Measurements from ENCODE around the gene MOB3B. TPM values are rescaled to one million over a fixed set of nuclear protein-coding genes. Genes with fewer than 3 reads are reported as not detected.

MOB3B gene
- total RNA-seq, 3 donors from 2014 or later = 12.8 to 19.3 (median 13.1) TPM

- no peaks in the 10 kb centered on the region for H3K36me3 ChIP-seq
- DNase-seq (ENCODE audit: low spot score in 2 of 2) = no peak
- TF ChIP-seq POLR2A (IDR thresholded peaks at IDR 0.05) (no peak), POLR2AphosphoS5 (IDR thresholded peaks at IDR 0.05) (no peak)
- TF ChIP-seq, protein P1, sequence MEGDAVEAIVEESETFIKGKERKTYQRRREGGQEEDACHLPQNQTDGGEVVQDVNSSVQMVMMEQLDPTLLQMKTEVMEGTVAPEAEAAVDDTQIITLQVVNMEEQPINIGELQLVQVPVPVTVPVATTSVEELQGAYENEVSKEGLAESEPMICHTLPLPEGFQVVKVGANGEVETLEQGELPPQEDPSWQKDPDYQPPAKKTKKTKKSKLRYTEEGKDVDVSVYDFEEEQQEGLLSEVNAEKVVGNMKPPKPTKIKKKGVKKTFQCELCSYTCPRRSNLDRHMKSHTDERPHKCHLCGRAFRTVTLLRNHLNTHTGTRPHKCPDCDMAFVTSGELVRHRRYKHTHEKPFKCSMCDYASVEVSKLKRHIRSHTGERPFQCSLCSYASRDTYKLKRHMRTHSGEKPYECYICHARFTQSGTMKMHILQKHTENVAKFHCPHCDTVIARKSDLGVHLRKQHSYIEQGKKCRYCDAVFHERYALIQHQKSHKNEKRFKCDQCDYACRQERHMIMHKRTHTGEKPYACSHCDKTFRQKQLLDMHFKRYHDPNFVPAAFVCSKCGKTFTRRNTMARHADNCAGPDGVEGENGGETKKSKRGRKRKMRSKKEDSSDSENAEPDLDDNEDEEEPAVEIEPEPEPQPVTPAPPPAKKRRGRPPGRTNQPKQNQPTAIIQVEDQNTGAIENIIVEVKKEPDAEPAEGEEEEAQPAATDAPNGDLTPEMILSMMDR (IDR thresholded peaks at IDR 0.05) = no peak
- H3K4me1 ChIP-seq = no peaks in the 10 kb centered on the region
- no peak overlapping the region for H3K4me3 ChIP-seq
- intact Hi-C loops (cut with DNase I; ENCODE audit: low total_unique reads) = no loop called here
- H3K9me3 ChIP-seq = no peaks in the 10 kb centered on the region
- H3K27ac ChIP-seq = no peak overlapping the region
- H3K27me3 ChIP-seq = no peaks in the 10 kb centered on the region
Observed at GRCh38 chr9:27489087-27489876, 40.3 kb downstream of the MOB3B start.

GRCh38 chr9:27487927-27488326 lies 41.7 kb downstream of the MOB3B start:
- no peaks in the 10 kb centered on the region for H3K27me3 ChIP-seq
- no peaks in the 10 kb centered on the region for H3K36me3 ChIP-seq
- no peaks in the 10 kb centered on the region for H3K9me3 ChIP-seq
- H3K4me1 ChIP-seq = no peaks in the 10 kb centered on the region
- TF ChIP-seq POLR2AphosphoS5 (IDR thresholded peaks at IDR 0.05) (no peak), POLR2A (IDR thresholded peaks at IDR 0.05) (no peak)
- TF ChIP-seq, protein P1 (IDR thresholded peaks at IDR 0.05) = no peak
- no peak overlapping the region for H3K4me3 ChIP-seq
- H3K27ac ChIP-seq = no peak overlapping the region
- intact Hi-C loops (cut with DNase I; ENCODE audit: low total_unique reads) = no loop called here
- DNase-seq (ENCODE audit: low spot score in 2 of 2) = no peak

DNA sequence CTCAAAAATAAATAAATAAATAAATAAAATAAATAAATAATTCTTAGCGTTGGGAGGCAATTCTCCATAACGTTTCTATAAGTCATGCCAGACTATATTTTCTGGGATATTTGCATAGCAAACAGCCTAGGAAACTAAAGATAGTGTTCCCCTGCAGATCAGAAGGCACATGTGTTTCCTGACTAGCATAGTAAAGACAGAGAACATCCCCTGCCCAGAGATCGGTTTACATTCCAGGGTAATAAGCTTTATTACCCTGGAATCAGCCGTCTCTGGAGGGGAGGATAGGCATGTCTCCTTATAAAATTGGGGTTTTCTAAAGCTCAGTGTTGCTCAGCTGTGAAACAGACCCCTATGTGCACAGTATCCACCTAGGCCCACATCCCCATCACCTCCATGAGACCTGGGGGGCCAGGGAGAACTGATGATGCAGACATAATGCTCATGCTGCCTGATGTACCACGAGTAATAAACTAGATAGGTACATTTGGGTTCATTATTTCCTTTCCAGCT lies 42.4 kb downstream of the MOB3B start:
- Histone ChIP-seq H3K9me3 (no peaks in the 10 kb centered on the region), H3K27ac (no peak overlapping the region), H3K4me1 (no peaks in the 10 kb centered on the region), H3K27me3 (no peaks in the 10 kb centered on the region), H3K36me3 (no peaks in the 10 kb centered on the region), H3K4me3 (no peak overlapping the region)
- no peak for DNase-seq (ENCODE audit: low spot score in 2 of 2)
- TF ChIP-seq POLR2A (IDR thresholded peaks at IDR 0.05) (no peak), POLR2AphosphoS5 (IDR thresholded peaks at IDR 0.05) (no peak)
- TF ChIP-seq, protein P1 (IDR thresholded peaks at IDR 0.05) = no peak
- intact Hi-C loops (cut with DNase I; ENCODE audit: low total_unique reads) = no loop called here

GRCh38 chr9:27485158-27485557 lies 44.5 kb downstream of the MOB3B start:
- DNase-seq (ENCODE audit: low spot score in 2 of 2) = no peak
- H3K4me3 ChIP-seq = no peak overlapping the region
- H3K9me3 ChIP-seq = no peaks in the 10 kb centered on the region
- H3K27me3 ChIP-seq = no peaks in the 10 kb centered on the region
- H3K36me3 ChIP-seq = no peaks in the 10 kb centered on the region
- intact Hi-C loops (cut with DNase I; ENCODE audit: low total_unique reads) = no loop called here
- no peaks in the 10 kb centered on the region for H3K4me1 ChIP-seq
- H3K27ac ChIP-seq = no peak overlapping the region
- TF ChIP-seq, protein P1 (IDR thresholded peaks at IDR 0.05) = no peak
- TF ChIP-seq POLR2A (IDR thresholded peaks at IDR 0.05) (no peak), POLR2AphosphoS5 (IDR thresholded peaks at IDR 0.05) (no peak)

DNA sequence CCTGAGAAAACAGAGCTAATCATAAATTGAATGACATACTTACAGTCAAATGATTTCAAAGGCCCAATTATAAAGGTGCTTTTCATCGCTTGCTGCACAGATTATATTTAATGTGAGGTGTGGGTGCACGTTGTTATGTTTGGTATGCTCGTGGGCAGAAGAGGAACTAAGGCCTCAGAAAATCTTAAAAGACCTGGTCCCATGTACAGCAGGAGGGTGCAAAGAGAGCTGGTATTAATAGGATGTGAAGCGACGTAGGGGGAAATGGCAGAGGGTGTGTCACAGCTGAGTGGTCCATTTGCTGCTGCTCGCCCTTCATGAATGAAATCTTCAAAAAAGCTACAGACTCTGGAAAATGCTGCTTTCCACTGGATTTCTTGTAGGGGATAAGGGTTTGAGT lies 46.0 kb downstream of the MOB3B start:
- Histone ChIP-seq H3K36me3 (no peaks in the 10 kb centered on the region), H3K4me1 (no peaks in the 10 kb centered on the region), H3K27ac (no peak overlapping the region), H3K9me3 (peaks cover 0 to 6% of the 10 kb centered on the region in 2 donors), H3K27me3 (no peaks in the 10 kb centered on the region), H3K4me3 (no peak overlapping the region)
- intact Hi-C loops (cut with DNase I; ENCODE audit: low total_unique reads) = no loop called here
- no peak for TF ChIP-seq POLR2AphosphoS5 (IDR thresholded peaks at IDR 0.05)
- TF ChIP-seq POLR2A (IDR thresholded peaks at IDR 0.05) = no peak
- TF ChIP-seq, protein P1 (IDR thresholded peaks at IDR 0.05) = no peak
- DNase-seq (ENCODE audit: low spot score in 2 of 2) = no peak
